Small intestine (tissue), 7 donors: ENCODE measurements around the gene SACS. TPM values are rescaled to one million over a fixed set of nuclear protein-coding genes. Genes with fewer than 3 reads are reported as not detected.
A peak's percentile ranks its signal among the peaks of the same experiment; 100 is the strongest.
"Not testable (repeated sequence)": the region's sequence is repeated elsewhere in the genome, so short reads cannot be mapped to it uniquely, and the experiment has no call there.

ENCODE experiments used
- DNase-seq, 2 donors: peaks; one replicate each; pipeline versions ENCODE4 v3.0.0 to v3.0.0-alpha.2; 2013
- FAIRE-seq: peaks from 2 replicates; lab custom pipeline; 2012; peaks lifted over from hg19 to GRCh38; lab: Jason Lieb, UNC
- H3K27ac ChIP-seq, 3 donors: one replicate each; pipeline ENCODE4 v1.5.1; 2013; ENCODE audit warnings: low read length in 2 of 3, mild to moderate bottlenecking in 2 of 3, control low read depth in 1 of 3, inconsistent platforms in 1 of 3, low read depth in 1 of 3, moderate library complexity in 1 of 3
- H3K27me3 ChIP-seq, 3 donors: one replicate each; pipeline ENCODE4 v1.6.1; 2013; ENCODE audit warnings: low read length in 3 of 3, inconsistent platforms in 1 of 3; ENCODE audit not compliant: control insufficient read depth in 3 of 3, insufficient read depth in 3 of 3
- H3K36me3 ChIP-seq, 3 donors: one replicate each; pipeline ENCODE4 v1.6.1; 2013; ENCODE audit warnings: low read length in 3 of 3, inconsistent platforms in 1 of 3, low read depth in 1 of 3, mild to moderate bottlenecking in 1 of 3, moderate library complexity in 1 of 3; ENCODE audit not compliant: control insufficient read depth in 3 of 3, insufficient read depth in 2 of 3
- H3K4me1 ChIP-seq, 3 donors: one replicate each; pipeline ENCODE4 v1.6.1; 2013; ENCODE audit warnings: low read length in 2 of 3, inconsistent platforms in 1 of 3, low read depth in 1 of 3, mild to moderate bottlenecking in 1 of 3, moderate library complexity in 1 of 3; ENCODE audit not compliant: control insufficient read depth in 3 of 3, insufficient read depth in 2 of 3
- H3K4me3 ChIP-seq, 3 donors: one replicate each; pipeline ENCODE4 v1.5.1; 2013; ENCODE audit warnings: low read length in 3 of 3, control low read depth in 1 of 3, inconsistent platforms in 1 of 3, low read depth in 1 of 3, mild to moderate bottlenecking in 1 of 3, moderate library complexity in 1 of 3
- H3K9me3 ChIP-seq, 2 donors: one replicate each; pipeline ENCODE4 v1.6.1; 2013; ENCODE audit warnings: low read depth in 1 of 2, low read length in 1 of 2; ENCODE audit not compliant: control insufficient read depth in 2 of 2, insufficient read depth in 1 of 2
- WGBS, 3 donors: extraction: QIAGEN DNeasy Blood & Tissue Kit; methylation state at CpG; one replicate each; pipeline ENCODE4 v1.1.7; 2013; 5-methylcytosine and 5-hydroxymethylcytosine counted together
- polyA plus RNA-seq, 4 donors: library from polyadenylated mRNA; stranded (reverse) in 3 of 4; unstranded in 1 of 4; fragments of 200-250 nt in 3 of 4; fragments of 120-200 nt in 1 of 4; gene quantifications; one replicate each; pipeline versions ENCODE4 v1.2.1 to v1.2.3, GENCODE V29; 2013
- donor health status: healthy with polysubstance abuse.
- donor health status: control.
- donor health status: control.
- donor health status: Bipolar disorder and iron deficiency.
- donor health status: healthy.

The SACS gene
- polyA plus RNA-seq, 4 donors = 0.67 to 2.7 (median 1.1) TPM

- H3K27me3 ChIP-seq = no peaks in the 10 kb centered on the region
- WGBS, 3 donors = 52 to 70% (median 54%) methylated on average over 2 of the region's 2 CpGs
- H3K4me1 ChIP-seq = peaks cover 0 to 2% (median 0%) of the 10 kb centered on the region in 3 donors
- H3K36me3 ChIP-seq = no peaks in the 10 kb centered on the region
- no peak for FAIRE-seq
- H3K27ac ChIP-seq = no peak overlapping the region
- no peaks in the 10 kb centered on the region for H3K9me3 ChIP-seq
- no peak for DNase-seq
- H3K4me3 ChIP-seq = no peak overlapping the region
These were observed 108.3 kb downstream of the SACS start for GRCh38 chr13:23325191-23325590.

GRCh38 chr13:23323946-23324709 lies 109.4 kb downstream of the SACS start:
- Histone ChIP-seq H3K4me1 (peaks cover 0 to 2% (median 0%) of the 10 kb centered on the region in 3 donors), H3K4me3 (no peak overlapping the region), H3K27ac (no peak overlapping the region), H3K27me3 (no peaks in the 10 kb centered on the region), H3K36me3 (no peaks in the 10 kb centered on the region), H3K9me3 (no peaks in the 10 kb centered on the region)
- FAIRE-seq (no peak), DNase-seq (no peak)
- 66 to 78% (median 73%) methylated on average over 17 of the region's 17 CpGs for WGBS, 3 donors

GRCh38 chr13:23322353-23323336 lies 110.9 kb downstream of the SACS start:
- Histone ChIP-seq H3K9me3 (no peaks in the 10 kb centered on the region), H3K4me1 (peaks cover 0 to 2% (median 0%) of the 10 kb centered on the region in 3 donors), H3K27me3 (no peaks in the 10 kb centered on the region), H3K4me3 (no peak overlapping the region), H3K36me3 (no peaks in the 10 kb centered on the region), H3K27ac (no peak overlapping the region)
- DNase-seq (no peak), FAIRE-seq (no peak)
- WGBS, 3 donors = 82 to 88% (median 84%) methylated on average over 19 of the region's 19 CpGs

DNA sequence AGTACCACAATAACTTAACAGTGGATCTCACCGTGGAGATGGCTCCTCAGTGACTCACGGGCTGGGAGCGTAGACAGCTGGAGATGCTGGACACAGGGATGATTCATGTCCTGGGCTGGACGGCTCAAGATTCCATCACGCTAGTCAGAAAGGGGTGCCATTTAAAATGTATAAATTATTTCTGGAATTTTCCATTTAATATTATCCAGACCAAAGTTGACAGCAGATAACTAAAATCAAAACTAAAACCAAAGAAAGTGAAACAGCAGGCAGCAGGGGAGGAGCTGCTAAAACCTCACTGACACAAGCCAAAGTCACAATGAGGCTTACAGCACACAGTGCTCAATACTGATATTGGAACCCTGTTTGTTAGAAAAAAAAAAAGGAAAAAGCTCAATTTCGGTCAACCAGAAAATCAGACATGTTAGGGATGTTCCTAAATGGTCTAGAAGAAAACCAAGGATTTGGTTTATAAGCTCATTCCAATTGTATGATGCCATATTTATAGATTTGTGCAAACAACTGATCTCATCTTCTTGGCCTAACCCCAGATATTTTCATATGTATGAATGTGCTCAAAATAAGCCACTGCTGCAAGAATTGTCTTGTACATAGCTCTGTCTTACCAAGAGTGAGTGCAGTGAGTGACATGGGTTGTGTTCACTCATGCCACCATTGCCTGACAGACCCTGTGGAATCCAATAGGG lies 111.8 kb downstream of the SACS start:
- DNase-seq (peak in 1 of 2 donors; percentile 4), FAIRE-seq (no peak)
- WGBS, 3 donors = 34 to 49% (median 36%) methylated on average over 6 of the region's 6 CpGs
- no peaks in the 10 kb centered on the region for H3K9me3 ChIP-seq
- H3K27me3 ChIP-seq = no peaks in the 10 kb centered on the region
- peak overlapping the region in 1 of 3 donors; percentile 39 for H3K4me3 ChIP-seq
- peak overlapping the region in 1 of 3 donors; percentile 19 for H3K27ac ChIP-seq
- H3K36me3 ChIP-seq = no peaks in the 10 kb centered on the region
- H3K4me1 ChIP-seq = peaks cover 0 to 2% (median 0%) of the 10 kb centered on the region in 3 donors

GRCh38 chr13:23320926-23321534 lies 112.5 kb downstream of the SACS start:
- Histone ChIP-seq H3K4me3 (peak overlapping the region in 1 of 3 donors; percentile 39), H3K4me1 (peaks cover 0 to 2% (median 0%) of the 10 kb centered on the region in 3 donors), H3K27ac (peak overlapping the region in 1 of 3 donors; percentile 22), H3K9me3 (no peaks in the 10 kb centered on the region), H3K36me3 (no peaks in the 10 kb centered on the region), H3K27me3 (no peaks in the 10 kb centered on the region)
- DNase-seq (no peak), FAIRE-seq (no peak)
- 38 to 42% (median 41%) methylated on average over 4 of the region's 4 CpGs for WGBS, 3 donors

GRCh38 chr13:23319883-23320224 lies 113.6 kb downstream of the SACS start:
- 78 to 86% (median 86%) methylated on average over 3 of the region's 3 CpGs for WGBS, 3 donors
- Histone ChIP-seq H3K27me3 (no peaks in the 10 kb centered on the region), H3K36me3 (no peaks in the 10 kb centered on the region), H3K27ac (no peak overlapping the region), H3K9me3 (no peaks in the 10 kb centered on the region), H3K4me3 (no peak overlapping the region), H3K4me1 (peaks cover 0 to 2% (median 0%) of the 10 kb centered on the region in 3 donors)
- DNase-seq = no peak
- no peak for FAIRE-seq

- DNase-seq, H3K27ac ChIP-seq, H3K27me3 ChIP-seq, H3K9me3 ChIP-seq, H3K36me3 ChIP-seq, FAIRE-seq, H3K4me3 ChIP-seq, H3K4me1 ChIP-seq: not testable (repeated sequence)
- WGBS, 3 donors = 75 to 91% (median 83%) methylated on average over 6 of the region's 6 CpGs
These were observed 118.7 kb downstream of the SACS start for GRCh38 chr13:23314837-23315236.
